ENCODE results near the gene GIMAP7.
"Not testable (repeated sequence)": the region's sequence is repeated elsewhere in the genome, so short reads cannot be mapped to it uniquely, and the experiment has no call there.

Gene GIMAP7

DNA sequence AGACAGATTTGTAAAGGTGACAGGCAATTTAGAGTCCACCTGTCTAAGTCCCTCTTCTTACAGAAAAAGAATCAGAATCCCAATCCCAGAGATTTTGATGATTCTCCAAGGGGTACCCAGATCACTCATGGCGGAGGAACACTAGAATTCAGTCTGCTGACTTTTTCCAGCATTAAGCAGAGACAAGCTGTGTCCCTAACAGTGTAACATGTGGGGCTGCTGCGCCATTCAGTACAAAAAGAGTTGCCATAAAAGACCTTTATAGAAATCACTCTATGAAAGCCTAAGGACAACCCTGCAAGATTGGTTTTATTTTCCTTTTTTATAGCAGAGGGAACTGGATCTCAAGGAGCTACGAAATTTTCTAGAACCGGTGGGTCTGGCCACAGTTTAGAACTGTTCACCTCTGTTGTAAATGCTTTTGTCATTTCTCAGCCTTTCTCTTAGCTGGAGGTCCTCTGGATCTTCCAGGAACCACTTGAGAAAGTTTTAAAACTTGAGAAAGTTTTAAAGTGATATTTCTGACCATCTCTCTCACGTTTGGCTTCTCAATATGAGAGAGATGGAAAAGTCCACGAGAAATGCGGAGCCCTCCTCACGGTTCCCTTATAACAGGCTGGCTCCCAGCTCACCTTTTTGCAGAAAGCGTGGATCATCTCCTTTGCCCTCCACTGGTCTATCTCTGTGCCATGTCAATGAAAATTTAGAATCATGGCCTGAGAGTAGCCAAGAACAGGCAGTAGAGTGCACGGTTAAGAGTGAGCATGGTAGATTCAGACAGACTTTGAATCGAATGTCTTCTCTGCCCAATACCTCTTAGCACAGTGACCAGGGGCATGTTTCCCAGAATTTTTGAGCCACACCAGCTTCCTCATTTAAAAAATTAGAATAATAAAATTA lies 826 bp downstream of the GIMAP7 start:
- no peak for DNase-seq

DNA sequence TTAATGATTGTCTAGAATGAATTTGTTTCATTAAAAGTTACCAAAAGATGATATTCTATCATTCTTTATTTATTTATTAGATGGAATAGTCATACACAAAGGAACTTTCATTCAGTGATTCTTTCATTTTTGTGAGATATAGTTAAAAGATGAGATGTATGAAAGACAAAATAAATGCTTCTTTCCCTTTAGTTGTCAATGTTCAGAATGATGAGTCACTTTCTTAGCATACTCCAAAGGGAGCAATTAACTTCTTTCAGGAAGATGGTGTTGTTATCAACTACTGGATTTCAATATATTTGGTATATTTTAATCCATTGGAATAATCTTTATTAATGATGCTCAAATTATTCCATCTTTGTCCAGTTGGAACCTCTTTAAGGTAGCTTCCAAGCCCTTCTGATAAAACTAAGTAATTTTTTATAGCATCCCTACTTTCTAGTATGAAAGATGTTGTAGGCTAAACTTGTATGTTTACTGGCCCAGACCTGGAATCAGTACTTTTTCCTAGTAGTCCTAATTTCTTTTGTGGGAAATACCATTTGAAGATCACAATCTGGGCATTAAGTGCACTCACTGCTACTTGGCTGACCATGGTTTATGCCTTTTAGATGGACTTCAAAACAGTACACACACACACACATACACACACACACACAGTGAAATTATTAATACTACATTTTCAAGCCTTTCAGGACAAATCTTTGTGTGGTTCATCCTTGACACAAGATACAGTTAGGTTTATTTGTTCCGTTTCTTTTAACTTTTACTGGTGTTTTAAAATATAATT lies 2.5 kb downstream of the GIMAP7 start:
- no peak for DNase-seq

DNA sequence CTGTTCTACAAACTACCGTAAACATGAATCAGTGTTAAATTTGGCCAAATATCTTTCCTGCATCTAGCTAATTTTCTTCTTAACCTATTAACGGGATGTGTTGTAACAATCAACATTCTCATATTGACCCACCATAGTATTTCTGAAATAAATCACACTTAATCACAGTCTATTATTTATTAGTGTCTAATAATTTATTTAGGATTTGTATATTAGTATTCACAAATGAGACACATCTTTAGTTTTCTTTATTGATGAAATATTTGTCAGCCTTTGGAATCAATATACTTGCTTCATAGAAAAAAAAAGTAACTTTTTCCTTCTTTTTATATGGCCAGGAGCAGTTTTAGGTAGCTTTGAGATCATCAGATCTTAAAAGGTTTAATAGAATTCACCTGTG lies 4.6 kb downstream of the GIMAP7 start:
- DNase-seq: no peak

DNA sequence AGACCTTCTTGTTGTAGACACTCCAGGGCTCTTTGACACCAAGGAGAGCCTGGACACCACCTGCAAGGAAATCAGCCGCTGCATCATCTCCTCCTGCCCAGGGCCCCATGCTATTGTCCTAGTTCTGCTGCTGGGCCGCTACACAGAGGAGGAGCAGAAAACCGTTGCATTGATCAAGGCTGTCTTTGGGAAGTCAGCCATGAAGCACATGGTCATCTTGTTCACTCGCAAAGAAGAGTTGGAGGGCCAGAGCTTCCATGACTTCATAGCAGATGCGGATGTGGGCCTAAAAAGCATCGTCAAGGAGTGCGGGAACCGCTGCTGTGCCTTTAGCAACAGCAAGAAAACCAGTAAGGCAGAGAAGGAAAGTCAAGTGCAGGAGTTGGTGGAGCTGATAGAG lies 5.5 kb downstream of the GIMAP7 start:
- no peak for DNase-seq

DNA sequence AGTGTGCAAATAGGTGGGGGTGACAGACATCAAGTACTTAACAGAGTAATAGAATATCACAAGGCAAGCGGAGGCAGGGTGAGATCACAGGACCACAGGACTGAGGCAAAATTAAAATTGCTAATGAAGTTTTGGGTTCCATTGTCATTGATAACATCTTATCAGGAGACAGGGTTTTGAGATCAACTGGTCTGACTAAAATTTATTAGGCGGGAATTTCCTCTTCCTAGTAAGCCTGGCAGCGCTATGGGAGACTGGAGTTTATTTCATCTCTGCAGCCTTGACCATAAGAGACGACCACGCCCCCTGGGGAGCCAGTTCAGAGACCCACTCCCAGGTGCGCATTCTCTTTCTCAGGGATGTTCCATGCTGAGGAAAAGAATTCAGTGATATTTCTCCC lies 8.3 kb downstream of the GIMAP7 start:
- DNase-seq: not testable (repeated sequence)

DNA sequence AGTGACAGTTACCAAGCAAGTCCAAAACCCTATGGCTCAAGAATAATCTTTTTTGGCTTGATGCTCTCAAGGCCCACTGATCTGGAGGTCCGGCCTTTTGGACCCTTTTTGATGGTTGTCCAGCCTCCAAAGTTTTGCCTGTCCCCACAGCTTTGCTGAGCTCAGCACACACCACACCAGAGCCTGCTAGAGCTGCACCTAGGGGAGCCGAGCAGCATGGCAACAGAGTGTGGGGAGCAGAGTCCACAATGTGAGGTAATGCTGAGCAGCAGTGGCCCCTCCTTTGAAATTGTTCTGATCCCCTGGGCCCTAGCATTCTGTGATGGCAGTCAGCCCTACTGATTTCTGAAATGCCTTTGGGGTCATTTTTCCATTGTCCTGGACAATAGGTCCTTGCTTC lies 9.3 kb downstream of the GIMAP7 start:
- no peak for DNase-seq

DNA sequence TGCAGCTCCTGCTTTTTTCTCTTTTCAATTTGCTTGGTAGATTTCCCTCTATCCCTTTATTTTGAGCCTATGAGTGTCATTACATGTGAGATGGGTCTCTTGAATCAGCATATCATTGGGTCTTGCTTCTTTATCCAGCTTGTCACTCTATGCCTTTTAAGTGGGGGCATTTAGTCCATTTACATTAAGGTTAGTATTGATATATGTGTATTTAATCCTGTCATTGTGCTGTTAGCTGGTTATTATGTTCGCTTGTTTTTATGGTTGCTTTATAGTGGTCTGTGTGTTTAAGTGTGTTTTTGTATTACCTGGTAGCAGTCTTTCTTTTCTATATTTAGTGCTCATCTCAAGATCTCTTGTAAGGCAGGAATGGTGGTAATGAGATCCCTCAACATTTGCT lies 17.0 kb downstream of the GIMAP7 start:
- no peak for DNase-seq

DNA sequence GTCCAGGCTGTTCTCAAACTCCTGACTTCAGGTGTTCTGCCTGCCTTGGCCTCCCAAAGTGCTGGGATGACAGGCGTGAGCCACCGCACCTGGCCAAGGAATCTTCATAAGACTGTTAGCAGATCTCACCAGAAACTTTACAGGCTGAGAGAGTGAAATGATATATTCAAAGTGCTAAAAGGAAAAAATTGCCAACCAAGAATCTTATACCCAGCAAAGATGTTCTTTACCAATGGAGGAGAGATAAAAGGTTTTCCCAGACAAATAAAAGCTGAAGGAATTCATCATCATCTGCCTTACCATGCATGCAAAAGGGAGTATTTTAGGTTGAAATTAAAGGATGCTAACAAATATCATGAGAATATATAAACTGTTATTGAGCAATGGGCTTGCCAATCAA lies 23.6 kb downstream of the GIMAP7 start:
- DNase-seq: no peak

DNA sequence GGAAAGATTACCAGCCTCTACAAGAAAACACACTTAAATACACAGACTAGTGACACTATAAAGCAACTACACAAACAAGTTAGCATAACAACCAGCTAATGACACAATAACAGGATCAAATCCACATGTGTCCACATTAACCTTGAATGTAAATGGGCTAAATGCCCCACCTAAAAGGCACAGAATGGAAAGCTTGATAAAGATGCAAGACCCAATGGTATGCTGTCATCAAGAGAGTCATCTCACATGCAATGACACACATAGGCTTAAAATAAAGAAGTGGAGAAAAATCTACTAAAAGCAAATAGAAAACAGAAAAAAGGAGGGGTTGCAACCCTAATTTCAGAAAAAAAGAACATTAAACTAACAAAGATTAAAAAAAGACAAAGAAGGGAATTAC lies 38.5 kb downstream of the GIMAP7 start:
- no peak for DNase-seq

DNA sequence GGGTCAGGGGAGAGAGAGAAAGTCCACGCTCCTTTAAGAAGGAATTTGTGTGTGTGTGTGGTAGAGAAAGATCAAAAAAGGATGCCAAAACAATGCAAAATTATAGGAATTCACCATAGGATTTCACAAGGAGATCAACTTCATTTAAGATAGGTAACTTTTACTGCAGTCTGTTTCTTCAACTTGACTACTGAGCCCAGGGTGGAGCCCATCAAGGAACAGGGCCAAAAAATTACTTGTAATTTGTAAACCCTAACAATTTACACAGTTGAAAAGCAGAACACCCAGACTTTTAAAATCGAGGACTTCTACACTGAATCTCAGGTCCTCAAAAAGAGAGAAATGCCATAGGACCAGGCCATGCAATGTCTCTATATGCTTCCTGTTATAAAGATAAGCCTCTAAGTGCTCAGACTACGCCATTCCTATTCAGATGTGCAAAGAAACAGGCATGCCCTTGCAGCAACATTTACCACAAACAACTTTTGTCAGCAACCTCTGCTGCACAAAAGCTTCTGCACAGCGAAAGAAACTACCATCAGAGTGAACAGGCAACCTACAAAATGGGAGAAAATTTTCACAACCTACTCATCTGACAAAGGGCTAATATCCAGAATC lies 42.0 kb downstream of the GIMAP7 start:
- DNase-seq: no peak

DNA sequence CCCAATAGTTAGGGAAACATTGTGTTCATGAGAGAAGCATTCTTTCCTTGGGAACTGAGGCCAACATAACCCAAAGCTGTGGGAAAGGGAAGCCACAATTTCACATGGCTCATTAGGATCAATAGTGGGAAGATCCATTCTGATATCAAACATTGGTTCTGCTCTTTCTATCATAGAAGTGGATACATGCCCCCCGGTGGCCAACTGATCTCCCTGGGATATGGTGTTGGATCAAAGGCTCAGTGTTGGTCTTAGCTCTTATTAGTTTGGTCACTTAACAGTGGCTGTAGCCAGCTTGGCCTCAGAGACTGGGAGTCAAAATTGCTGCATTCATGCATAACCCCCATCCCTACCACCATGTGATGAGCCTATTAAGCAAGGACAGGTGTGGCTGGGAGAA lies 45.8 kb downstream of the GIMAP7 start:
- no peak for DNase-seq

DNA sequence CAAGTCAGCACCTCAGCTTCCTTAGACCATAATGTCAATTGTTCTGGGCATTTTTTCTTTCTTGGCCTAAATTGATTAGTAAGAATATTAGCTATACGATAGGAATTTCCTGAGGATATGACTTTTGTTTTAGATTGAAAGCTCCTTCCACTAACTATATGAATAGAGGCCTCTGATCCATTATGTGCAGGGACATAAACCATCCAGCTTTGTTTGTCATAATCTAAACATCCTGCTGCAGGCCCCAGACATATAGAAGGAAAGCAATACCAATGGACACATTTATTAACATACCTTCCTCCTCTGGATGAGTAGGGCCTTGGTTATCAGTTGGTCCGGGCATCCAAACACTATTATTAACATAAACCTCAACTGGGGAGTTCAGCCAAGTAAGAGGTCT lies 48.2 kb downstream of the GIMAP7 start:
- no peak for DNase-seq

DNA sequence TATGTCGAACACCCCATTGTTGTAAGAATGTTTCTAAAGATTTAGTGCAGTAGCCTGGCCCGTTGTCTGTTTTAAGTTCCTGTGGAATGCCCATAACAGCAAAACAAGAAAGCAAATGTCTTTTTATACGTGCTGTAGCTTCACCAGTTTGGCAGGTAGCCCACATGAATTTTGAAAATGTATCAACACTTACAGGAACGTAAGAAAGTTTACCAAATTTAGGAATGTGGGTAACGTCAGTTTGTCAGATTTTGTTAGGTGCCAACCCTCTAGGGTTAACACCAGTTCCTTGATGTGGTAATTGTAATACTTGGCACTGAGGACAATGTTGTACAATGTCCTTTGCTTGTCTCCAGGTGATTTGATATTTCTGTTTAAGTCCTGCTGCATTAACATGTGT lies 49.3 kb downstream of the GIMAP7 start:
- DNase-seq: no peak

DNA sequence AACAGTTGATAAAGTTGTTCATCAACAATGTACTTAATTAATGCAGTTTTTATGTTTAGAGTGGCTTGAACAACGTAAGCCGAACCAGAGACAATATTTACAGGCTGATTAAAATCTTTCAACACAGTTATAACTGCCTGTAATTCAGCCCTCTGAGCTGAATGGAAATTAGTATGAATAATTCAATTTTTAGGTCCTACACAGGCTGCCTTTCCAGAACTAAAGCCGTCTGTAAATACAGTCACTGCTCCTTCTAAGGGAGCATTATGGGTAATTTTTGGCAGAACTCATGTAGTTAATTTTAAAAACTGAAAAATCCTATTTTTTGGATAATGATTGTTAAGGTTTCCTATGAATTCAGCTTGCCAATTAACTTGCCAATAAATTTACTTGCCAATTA lies 49.9 kb downstream of the GIMAP7 start:
- DNase-seq: no peak

DNA sequence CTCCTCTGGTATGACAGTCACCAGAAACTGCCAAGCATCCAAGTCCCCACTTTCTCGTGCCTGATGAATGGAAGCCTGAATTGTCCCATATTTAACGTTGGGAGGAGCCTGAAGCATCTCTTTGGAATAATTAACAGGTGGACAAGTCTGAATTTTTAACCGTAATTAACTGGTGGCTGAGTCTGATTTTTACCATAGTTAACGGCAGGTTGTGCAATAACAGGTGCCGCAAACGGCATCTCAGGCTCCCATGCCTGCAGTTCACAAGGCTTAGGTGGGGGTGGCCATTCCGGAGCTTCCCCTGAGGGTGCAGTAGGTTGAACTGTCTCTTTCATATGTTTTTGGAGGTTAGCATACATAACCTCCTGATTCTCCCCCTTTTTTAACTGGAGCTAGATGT lies 50.6 kb downstream of the GIMAP7 start:
- no peak for DNase-seq

DNA sequence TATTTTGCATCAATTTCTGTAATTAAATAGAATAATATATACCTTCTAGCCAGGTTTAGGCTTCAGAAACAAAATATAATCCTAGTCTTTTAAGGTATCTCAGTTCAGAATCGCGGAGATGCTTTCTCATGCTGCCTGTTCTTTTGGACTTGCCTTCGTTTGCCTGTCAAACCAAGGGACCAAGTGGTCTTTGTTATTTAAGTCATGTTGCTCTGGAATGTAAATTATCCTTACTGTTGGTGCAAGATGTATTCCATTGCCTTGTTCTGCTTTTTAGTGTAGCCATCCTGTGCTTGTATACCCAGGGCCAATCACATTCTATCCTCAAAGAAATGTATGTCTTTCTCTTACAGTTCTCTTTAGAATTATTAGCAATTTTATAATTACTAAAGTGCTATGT lies 51.5 kb downstream of the GIMAP7 start:
- no peak for DNase-seq

DNA sequence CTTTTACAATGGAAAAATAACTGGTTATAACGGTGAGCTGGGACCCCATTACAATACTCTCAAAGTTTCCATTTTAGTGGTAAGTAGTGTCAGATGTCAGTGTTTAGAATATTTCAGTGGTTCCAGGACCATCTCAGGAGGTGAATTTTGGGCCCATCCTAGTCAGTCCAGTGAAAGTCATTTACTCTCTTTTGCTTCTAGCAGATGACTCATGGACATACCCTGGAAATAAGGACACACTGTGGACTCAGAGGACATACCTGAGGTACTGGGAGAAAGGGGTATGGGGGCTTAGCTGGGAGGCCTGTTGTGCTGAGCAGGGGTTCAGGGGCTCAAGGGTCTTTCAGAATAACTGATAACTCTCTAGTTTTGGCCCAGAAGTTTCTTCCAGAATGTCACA lies 51.9 kb downstream of the GIMAP7 start:
- DNase-seq: no peak

DNA sequence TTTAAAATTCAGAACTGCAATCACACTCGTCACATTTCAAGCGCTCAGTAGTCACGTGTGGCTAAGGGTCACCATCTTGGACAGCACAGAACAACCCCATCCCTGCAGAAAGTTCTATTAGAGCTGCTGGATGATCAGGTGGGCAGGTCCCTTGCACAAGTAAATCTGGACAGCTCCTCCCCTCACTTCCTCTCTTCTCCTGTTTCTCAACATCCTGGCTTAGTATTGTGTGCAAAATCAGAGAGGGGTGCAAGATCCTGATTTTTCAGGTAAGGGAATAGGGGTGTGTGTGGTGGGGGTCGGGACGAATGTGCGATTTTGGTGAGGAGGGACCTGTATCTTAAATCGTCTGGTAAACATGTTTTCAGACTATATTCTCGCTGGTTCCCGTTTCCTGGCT lies 52.5 kb downstream of the GIMAP7 start, which contains the start of gene GIMAP4:
Gene GIMAP4, plus strand, starts transcription at position 222 of the 400 bp plus-strand sequence. CDS start 2,512 bp downstream, outside the sequence.
- no peak for DNase-seq

DNA sequence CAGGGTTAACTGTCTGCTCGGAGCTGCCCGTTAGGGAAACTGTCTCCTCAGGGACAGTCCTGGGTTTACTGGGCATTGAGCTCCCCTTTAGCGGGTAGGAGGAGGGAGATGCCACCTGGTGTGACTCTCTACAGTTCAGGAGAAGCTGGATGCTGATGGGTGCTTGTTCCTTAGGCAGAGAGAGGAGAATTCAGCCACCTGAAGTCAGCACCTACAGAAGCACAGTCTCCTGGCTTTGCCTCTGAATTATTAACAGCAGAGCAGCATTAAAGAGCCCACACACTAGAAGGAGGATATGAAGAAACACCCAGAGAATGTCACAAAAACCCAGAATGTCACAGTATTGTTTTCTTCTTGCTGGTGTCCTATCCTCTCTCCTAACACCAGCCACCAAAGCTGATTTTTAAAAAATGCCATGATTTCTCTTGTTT lies 53.2 kb downstream of the GIMAP7 start:
- no peak for DNase-seq

DNA sequence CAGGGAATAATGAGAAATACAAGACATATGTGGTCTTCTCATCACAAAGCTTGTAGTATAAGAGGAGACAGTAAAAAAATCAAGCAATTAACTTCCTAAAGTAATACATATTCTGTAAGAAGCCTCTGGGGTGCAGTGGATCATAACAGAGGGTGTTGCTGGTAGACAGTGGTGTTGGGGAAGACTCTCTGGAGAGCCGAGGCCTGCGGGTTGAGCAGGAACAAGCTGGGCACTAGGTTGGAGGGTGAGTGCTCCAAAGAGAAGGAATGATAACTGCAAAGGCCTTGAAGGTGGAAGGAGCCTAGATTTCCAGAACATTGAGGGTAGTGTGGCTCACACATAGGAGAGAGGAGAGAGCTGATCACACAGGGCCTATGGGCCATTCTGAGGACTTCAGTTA lies 54.0 kb downstream of the GIMAP7 start:
- DNase-seq: no peak

DNA sequence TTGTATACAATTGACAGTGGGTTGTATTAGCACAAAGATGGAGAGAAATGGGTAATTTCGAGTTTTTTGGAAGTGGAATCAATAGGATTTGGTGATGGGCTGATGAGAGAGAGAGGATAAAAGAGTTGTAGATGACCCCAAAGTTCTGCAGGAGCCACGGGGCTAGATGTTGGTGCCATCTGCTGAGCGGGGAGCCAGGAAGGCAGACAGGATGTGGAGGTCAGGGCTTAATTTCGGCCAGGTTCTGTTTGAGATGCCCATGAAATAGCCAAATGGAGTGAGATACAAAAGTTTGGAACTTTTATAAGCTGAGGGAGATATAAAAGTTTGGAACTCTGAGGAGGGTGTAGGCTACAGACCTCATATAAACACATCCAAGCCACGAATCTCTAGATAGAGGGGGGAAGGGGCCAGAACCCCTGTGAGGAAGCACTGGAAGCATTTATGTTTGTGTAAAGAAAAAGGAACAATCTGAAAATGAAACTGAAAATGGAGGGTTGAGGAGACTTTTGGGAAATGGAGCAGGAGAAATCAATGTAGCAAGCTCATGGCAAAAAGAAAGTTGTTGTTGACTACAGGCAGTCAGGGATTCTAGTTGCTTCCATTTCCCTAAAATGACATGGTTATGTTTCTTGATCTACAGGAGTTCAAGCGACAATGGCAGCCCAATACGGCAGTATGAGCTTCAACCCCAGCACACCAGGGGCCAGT lies 54.7 kb downstream of the GIMAP7 start:
- DNase-seq: no peak

All from activated T-cell treated with anti-CD3 and anti-CD28 coated beads for 4 hours (primary cell).